VCaP (cell line): Measurements from ENCODE around the gene GYS2.

Experiments used
- H3K27ac ChIP-seq: fragments of 450-650 bp; 2 replicates; pipeline ENCODE4 v1.5.1; 2017
- TF ChIP-seq, protein P1 (sequence below): fragments of 450-650 bp; conservative IDR thresholded peaks from 2 replicates; pipeline ENCODE4 v1.5.1; 2017; ENCODE audit warnings: mild to moderate bottlenecking, moderate library complexity

Gene GYS2

DNA sequence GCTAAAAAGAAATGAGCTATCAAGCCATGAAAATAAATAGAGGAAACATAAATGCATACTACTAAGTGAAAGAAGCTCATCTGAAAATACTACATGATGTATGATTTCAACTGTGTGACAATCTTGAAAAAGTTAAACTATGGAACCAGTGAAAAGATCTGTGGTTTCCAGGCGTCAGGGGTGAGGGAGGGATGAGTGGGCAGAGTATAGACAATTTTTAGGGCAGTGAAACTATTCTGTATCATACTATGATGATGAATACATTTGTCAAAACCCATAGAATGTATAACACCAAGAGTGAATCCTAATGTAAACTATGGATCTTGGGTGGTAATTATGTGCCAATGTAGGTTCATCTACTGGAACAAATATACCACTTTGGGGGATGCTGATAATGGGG lies 57.2 kb downstream of the GYS2 start:
- TF ChIP-seq, protein P1, sequence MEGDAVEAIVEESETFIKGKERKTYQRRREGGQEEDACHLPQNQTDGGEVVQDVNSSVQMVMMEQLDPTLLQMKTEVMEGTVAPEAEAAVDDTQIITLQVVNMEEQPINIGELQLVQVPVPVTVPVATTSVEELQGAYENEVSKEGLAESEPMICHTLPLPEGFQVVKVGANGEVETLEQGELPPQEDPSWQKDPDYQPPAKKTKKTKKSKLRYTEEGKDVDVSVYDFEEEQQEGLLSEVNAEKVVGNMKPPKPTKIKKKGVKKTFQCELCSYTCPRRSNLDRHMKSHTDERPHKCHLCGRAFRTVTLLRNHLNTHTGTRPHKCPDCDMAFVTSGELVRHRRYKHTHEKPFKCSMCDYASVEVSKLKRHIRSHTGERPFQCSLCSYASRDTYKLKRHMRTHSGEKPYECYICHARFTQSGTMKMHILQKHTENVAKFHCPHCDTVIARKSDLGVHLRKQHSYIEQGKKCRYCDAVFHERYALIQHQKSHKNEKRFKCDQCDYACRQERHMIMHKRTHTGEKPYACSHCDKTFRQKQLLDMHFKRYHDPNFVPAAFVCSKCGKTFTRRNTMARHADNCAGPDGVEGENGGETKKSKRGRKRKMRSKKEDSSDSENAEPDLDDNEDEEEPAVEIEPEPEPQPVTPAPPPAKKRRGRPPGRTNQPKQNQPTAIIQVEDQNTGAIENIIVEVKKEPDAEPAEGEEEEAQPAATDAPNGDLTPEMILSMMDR = no peak
- H3K27ac ChIP-seq = no peak overlapping the region

DNA sequence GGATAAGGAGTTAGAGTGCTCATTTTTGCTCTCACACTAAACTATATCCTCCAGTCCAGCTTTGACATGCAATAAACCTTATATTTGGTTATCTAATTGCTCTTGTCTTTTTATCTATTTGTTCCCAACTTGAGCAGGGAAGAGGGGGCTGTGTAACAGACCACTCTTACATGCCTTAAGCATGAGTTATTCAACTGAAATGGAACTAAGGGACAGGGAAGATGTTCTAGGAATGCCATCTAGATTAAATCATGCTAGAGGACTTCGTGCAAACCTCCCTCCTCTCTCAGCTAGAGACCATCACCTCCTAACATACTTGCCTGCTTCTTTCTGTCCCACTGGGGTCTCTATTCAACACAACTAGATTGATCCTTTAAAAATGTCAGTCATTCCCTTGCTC lies 57.9 kb downstream of the GYS2 start:
- TF ChIP-seq, protein P1 = no peak
- no peak overlapping the region for H3K27ac ChIP-seq

DNA sequence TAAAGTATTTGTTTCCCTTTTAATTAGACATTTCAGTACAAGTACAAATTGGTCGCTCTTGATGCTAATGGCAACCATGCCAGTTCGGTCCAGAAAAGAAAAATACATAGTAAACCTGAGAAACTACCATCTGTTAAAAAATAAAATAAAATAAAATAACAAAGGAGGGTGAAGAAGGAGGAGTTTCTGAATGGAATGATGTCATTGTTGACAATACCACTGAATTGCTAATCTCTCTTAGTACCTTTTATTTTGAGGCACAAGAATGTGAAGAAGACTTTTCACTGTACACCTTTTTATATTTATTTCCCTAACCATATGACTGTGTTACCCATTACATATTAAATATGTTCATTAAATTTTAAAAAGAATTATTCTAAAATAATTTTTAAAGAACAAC lies 59.1 kb downstream of the GYS2 start:
- H3K27ac ChIP-seq = no peak overlapping the region
- TF ChIP-seq, protein P1 = no peak

DNA sequence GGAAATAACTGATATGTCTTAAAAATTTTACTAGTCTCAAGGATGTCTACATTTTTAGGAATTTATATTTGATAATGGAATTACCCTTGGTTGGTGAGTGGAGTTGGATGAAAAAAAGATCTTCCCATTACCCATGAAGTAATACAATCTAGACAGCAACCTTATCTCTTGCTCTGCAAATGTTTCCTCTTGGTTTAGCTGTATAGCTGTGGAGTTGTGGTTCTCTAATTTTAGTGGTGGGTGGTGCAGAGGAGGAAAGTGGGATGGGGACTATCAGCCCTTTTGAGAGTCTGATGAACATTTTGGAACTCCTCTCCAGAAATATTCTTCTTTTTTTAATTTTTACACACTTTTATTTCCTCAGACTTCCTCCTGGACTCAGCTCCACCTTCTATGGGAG lies 61.5 kb downstream of the GYS2 start:
- no peak overlapping the region for H3K27ac ChIP-seq
- TF ChIP-seq, protein P1 = no peak

DNA sequence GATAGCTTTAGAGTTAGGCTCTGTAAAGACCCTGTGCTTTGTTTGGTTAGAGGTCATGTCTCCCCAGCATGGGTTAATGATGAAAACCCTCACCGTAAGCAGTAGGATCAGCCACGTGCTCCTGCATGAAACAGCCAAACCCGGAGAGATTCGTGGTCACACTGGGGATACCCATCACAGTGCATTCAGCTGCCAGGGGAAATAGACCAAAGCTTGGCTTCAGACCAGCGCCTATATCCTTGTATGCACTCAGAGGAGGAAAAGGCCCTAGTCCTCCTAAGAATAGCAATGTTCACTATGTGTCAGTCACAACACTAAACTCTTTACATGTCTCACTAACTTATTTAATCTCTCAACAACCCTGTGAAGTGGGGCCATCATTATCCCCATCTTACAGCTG lies 62.2 kb downstream of the GYS2 start:
- no peak overlapping the region for H3K27ac ChIP-seq
- TF ChIP-seq, protein P1 = no peak

DNA sequence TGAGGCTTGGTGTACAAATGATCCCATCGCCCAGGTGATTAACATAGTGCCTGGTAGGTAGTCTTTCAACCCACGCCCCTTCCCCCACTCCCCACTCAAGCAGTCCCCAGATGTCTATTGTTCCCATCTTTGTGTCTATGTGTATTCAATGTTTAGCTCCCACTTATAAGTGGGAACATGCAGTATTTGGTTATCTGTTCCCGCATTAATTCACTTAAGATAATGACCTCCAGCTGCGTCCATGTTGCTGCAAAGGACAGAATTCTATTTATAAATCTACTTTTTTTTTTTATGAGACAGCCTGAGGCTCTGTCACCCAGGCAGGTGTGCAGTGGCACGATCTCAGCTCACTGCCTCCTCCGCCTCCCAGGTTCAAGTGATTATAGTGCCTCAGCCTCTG lies 62.9 kb downstream of the GYS2 start:
- no peak overlapping the region for H3K27ac ChIP-seq
- TF ChIP-seq, protein P1 = no peak

DNA sequence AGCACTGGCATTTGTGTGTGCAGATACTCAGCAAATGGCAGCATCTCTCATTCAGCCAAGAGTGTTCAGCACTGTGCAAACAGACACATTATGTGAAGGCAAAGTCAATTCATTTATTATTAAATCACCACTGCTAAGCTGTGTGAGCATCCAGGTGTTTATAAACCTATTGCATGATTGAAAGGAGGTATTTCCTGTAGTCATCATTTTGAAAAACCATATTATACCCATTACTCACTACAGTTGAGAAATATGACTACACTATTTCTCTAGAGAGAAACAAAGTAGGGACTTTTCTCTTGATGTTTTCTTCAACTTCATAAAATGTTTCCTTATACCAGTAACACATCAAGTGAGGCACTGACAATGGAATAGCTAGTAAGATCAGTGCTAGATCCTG lies 64.8 kb downstream of the GYS2 start:
- H3K27ac ChIP-seq = no peak overlapping the region
- TF ChIP-seq, protein P1 = no peak
